Mesendoderm (in vitro differentiated cells): ENCODE measurements around the gene MTERF1.
"Not testable (repeated sequence)": the region's sequence is repeated elsewhere in the genome, so short reads cannot be mapped to it uniquely, and the experiment has no call there.

Experiments
- DNase-seq: peaks from one replicate; pipeline ENCODE4 v3.0.0; 2013
- H2AK5ac ChIP-seq: 2 replicates; pipeline ENCODE4 v1.6.1; 2013; ENCODE audit warnings: low read length, inconsistent platforms
- H2BK120ac ChIP-seq: 2 replicates; pipeline ENCODE4 v1.6.1; 2013; ENCODE audit warnings: low read depth, mild to moderate bottlenecking, low read length, moderate library complexity, mixed read lengths
- H2BK15ac ChIP-seq: replicated peaks from 2 replicates; pipeline ENCODE4 v1.6.1; 2013; ENCODE audit warnings: low read depth, mild to moderate bottlenecking, moderate library complexity
- H2BK5ac ChIP-seq: 2 replicates; pipeline ENCODE4 v1.6.1; 2013; ENCODE audit warnings: low read length, inconsistent platforms
- H3K18ac ChIP-seq: 2 replicates; pipeline ENCODE4 v1.6.1; 2013; ENCODE audit warnings: mild to moderate bottlenecking, low read length, mixed read lengths
- H3K23ac ChIP-seq: one replicate; pipeline ENCODE4 v1.6.1; 2013; ENCODE audit warnings: low read length
- H3K27ac ChIP-seq: 2 replicates; pipeline ENCODE4 v1.5.1; 2013; ENCODE audit warnings: low read depth, mild to moderate bottlenecking, inconsistent platforms, low read length, moderate library complexity
- H3K27me3 ChIP-seq: 2 replicates; pipeline ENCODE4 v1.6.1; 2013; ENCODE audit warnings: low read length, control low read depth, mild to moderate bottlenecking, inconsistent platforms; ENCODE audit not compliant: insufficient read depth, poor library complexity
- H3K36me3 ChIP-seq: 2 replicates; pipeline ENCODE4 v1.6.1; 2013; ENCODE audit warnings: low read length, inconsistent platforms; ENCODE audit not compliant: control insufficient read depth, insufficient read depth
- H3K4ac ChIP-seq: one replicate; pipeline ENCODE4 v1.6.1; 2013; ENCODE audit warnings: low read depth, mild to moderate bottlenecking, low read length, moderate library complexity
- H3K4me1 ChIP-seq: 2 replicates; pipeline ENCODE4 v1.6.1; 2013; ENCODE audit warnings: low read depth, low read length, inconsistent platforms; ENCODE audit not compliant: control insufficient read depth
- H3K4me2 ChIP-seq: 2 replicates; pipeline ENCODE4 v1.6.1; 2013; ENCODE audit warnings: low read length
- H3K4me3 ChIP-seq: 2 replicates; pipeline ENCODE4 v1.5.1; 2013; ENCODE audit warnings: mild to moderate bottlenecking, low read length
- H3K56ac ChIP-seq: one replicate; pipeline ENCODE4 v1.6.1; 2013; ENCODE audit warnings: low read length
- H3K79me1 ChIP-seq: 2 replicates; pipeline ENCODE4 v1.6.1; 2013; ENCODE audit warnings: low read length, inconsistent platforms
- H3K79me2 ChIP-seq: 2 replicates; pipeline ENCODE4 v1.6.1; 2013; ENCODE audit warnings: mild to moderate bottlenecking, low read length; ENCODE audit not compliant: control insufficient read depth, insufficient read depth
- H3K9ac ChIP-seq: 2 replicates; pipeline ENCODE4 v1.6.1; 2013; ENCODE audit warnings: low read length, inconsistent platforms
- H4K5ac ChIP-seq: one replicate; pipeline ENCODE4 v1.6.1; 2013; ENCODE audit warnings: low read length
- H4K8ac ChIP-seq: one replicate; pipeline ENCODE4 v1.6.1; 2013; ENCODE audit warnings: low read depth, mild to moderate bottlenecking, control low read depth, low read length, moderate library complexity
- WGBS: extraction: QIAGEN DNeasy Blood & Tissue Kit; methylation state at CpG from one replicate; pipeline ENCODE4 v1.1.7; 2013; ENCODE audit warnings: low lambda C conversion rate, missing lambda C conversion rate; ENCODE audit not compliant: insufficient coverage; ENCODE audit errors: extremely low coverage; 5-methylcytosine and 5-hydroxymethylcytosine counted together

The MTERF1 gene

DNA sequence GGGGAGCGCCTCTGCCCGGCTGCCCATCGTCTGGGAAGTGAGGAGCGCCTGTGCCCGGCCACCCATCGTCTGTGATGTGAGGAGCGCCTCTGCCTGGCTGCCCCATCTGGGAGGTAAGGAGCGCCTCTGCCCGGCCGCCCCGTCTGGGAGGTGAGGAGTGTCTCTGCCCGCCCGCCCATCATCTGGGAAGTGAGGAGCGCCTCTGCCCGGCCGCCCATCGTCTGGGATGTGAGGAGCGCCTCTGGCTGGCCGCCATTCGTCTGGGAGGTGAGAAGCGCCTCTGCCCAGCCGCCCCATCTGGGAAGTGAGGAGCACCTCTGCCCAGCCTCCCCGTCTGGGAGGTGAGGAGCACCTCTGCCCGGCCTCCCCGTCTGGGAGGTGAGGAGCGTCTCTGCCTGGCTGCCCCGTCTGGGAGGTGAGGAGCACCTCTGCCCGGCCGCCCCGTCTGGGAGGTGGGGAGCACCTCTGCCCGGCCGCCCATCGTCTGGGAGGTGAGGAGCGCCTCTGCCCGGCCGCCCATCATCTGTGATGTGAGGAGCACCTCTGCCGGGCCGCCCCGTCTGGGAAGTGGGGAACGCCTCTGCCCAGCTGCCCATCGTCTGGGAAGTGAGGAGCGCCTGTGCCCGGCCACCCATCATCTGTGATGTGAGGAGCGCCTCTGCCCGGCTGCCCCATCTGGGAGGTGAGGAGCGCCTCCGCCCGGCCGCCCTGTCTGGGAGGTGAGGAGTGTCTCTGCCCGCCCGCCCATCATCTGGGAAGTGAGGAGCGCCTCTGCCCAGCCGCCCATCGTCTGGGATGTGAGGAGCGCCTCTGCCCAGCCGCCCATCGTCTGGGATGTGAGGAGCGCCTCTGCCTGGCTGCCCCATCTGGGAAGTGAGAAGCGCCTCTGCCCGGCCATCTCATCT, 8.0 kb upstream of the MTERF1 start:
- H3K27ac ChIP-seq, DNase-seq, H4K8ac ChIP-seq, H2BK5ac ChIP-seq, H2AK5ac ChIP-seq, H3K18ac ChIP-seq, H3K56ac ChIP-seq, H3K4me3 ChIP-seq, H3K4me1 ChIP-seq, H4K5ac ChIP-seq, H3K79me2 ChIP-seq, H3K23ac ChIP-seq, H3K9ac ChIP-seq, H2BK120ac ChIP-seq, H3K36me3 ChIP-seq, H3K79me1 ChIP-seq, H2BK15ac ChIP-seq, H3K4me2 ChIP-seq, H3K27me3 ChIP-seq, H3K4ac ChIP-seq: not testable (repeated sequence)
- no CpG with 5 or more reads among the region's 60 CpGs for WGBS

DNA sequence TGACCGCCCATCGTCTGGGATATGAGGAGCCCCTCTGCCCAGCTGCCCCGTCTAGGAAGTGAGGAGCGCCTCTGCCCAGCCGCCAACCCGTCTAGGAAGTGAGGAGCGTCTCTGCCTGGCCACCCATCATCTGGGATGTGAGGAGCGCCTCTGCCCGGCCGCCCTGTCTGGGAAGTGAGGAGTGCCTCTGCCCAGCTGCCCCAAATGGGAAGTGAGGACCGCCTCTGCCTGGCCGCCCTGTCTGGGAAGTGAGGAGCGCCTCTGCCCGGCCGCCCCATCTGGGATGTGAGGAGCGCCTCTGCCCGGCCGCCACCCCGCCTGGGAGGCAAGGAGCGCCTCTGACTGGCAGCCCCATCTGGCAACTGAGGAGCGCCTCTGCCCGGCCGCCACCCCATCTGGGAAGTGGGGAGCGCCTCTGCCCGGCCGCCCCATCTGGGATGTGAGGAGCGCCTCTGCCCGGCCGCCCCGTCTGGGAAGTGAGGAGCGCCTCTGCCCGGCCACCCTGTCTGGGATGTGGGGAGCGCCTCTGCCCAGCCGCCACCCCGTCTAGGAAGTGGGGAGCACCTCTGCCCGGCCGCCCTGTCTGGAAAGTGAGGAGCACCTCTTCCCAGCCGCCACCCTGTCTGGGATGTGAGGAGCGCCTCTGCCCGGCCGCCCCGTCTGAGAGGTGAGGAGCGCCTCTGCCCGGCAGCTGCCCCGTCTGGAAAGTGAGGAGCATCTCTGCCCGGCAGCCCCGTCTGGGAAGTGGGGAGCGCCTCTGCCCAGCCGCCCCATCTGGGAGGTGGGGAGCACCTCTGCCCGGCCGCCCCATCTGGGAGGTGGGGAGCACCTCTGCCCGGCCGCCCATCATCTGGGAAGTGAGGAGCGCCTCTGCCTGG, 7.1 kb upstream of the MTERF1 start:
- not testable (repeated sequence) for H3K79me1 ChIP-seq, H3K18ac ChIP-seq, H3K56ac ChIP-seq, H2BK5ac ChIP-seq, H3K4ac ChIP-seq, H3K23ac ChIP-seq, H4K5ac ChIP-seq, H3K4me3 ChIP-seq, H2AK5ac ChIP-seq, H3K27me3 ChIP-seq, H2BK120ac ChIP-seq, H2BK15ac ChIP-seq, H3K9ac ChIP-seq, H3K4me2 ChIP-seq, H4K8ac ChIP-seq, H3K27ac ChIP-seq, H3K36me3 ChIP-seq, H3K79me2 ChIP-seq, H3K4me1 ChIP-seq
- no CpG with 5 or more reads among the region's 54 CpGs for WGBS
- DNase-seq, result peak; percentile 15

DNA sequence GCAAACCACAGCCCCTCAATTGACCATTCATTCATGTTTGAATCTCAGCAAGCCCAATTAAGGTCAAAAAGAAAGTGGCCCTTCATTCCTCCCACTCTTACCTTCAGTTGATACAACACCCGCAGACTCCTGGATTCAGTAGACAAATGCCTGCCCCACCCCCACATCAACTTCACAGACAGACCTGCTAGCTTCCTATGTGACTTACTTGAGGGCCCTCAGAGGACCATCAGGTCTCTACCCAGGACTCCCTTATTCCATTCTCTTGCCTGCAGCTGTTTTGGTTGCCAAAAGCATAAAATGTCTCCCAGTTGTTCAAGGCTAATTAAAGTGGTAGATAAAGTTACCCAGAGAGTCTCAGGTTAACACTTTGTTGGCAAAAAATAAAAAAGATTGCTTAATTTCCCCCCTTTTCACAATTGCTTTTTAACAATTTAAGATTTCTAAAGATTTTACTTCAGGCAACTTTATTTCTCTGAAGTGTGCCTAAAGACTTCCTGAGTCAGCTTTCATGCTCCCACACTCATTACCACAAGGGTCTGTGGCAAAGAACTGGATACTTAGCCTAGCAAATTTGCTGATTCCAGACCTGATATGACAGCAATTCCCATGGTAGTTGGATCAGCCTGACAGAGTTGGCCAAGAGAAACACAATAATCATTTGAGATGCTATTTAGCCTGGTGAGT, 3.3 kb upstream of the MTERF1 start:
- Histone ChIP-seq H4K5ac (no peak overlapping the region), H2AK5ac (no peak overlapping the region), H4K8ac (no peak overlapping the region), H3K79me2 (peaks cover 4% of the 10 kb centered on the region), H3K36me3 (no peaks in the 10 kb centered on the region), H3K4me3 (no peak overlapping the region), H3K27me3 (no peaks in the 10 kb centered on the region), H3K9ac (no peak overlapping the region), H3K4ac (no peak overlapping the region), H3K79me1 (peaks cover 4% of the 10 kb centered on the region), H3K18ac (no peak overlapping the region), H3K27ac (no peak overlapping the region), H2BK5ac (no peak overlapping the region), H3K23ac (no peak overlapping the region), H2BK120ac (no peak overlapping the region), H3K4me1 (no peaks in the 10 kb centered on the region), H3K56ac (no peak overlapping the region), H3K4me2 (no peak overlapping the region), H2BK15ac (no peak overlapping the region)
- no CpG with 5 or more reads among the region's 1 CpG for WGBS
- DNase-seq, result no peak

DNA sequence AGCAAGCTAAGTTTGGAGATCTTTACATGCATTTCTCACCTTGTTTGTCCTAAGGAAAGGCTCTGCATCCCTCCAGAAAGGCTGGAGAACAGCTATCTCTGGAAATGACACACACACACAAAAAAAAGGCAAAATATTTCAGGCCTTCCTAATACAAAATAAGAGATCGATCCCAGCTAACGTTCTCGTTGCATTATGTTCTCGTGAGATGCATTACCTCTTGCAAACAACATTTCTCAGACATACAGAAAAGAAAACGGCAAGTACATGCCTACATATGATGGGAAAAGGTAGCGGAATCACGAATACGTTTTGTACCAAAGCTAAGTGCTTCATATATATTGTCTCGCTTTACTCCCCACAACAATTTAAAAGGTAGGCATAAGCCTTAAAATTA, 488 bp downstream of the MTERF1 start:
- H4K8ac ChIP-seq, result no peak overlapping the region
- H2BK5ac ChIP-seq, result no peak overlapping the region
- H3K4me1 ChIP-seq, result no peaks in the 10 kb centered on the region
- peak overlapping the region; percentile 75 for H3K4me2 ChIP-seq
- peaks cover 5% of the 10 kb centered on the region for H3K79me2 ChIP-seq
- H4K5ac ChIP-seq, result peak overlapping the region; percentile 27
- H3K4ac ChIP-seq, result no peak overlapping the region
- H2AK5ac ChIP-seq, result no peak overlapping the region
- H3K36me3 ChIP-seq, result no peaks in the 10 kb centered on the region
- H3K27me3 ChIP-seq, result no peaks in the 10 kb centered on the region
- no CpG with 5 or more reads among the region's 9 CpGs for WGBS
- H3K27ac ChIP-seq, result no peak overlapping the region
- peaks cover 11% of the 10 kb centered on the region for H3K79me1 ChIP-seq
- H3K23ac ChIP-seq, result no peak overlapping the region
- H3K56ac ChIP-seq, result peak overlapping the region; percentile 93
- no peak overlapping the region for H3K18ac ChIP-seq
- no peak overlapping the region for H2BK120ac ChIP-seq
- H3K9ac ChIP-seq, result peak overlapping the region; percentile 84
- DNase-seq, result no peak
- peak overlapping the region; percentile 93 for H3K4me3 ChIP-seq
- no peak overlapping the region for H2BK15ac ChIP-seq

DNA sequence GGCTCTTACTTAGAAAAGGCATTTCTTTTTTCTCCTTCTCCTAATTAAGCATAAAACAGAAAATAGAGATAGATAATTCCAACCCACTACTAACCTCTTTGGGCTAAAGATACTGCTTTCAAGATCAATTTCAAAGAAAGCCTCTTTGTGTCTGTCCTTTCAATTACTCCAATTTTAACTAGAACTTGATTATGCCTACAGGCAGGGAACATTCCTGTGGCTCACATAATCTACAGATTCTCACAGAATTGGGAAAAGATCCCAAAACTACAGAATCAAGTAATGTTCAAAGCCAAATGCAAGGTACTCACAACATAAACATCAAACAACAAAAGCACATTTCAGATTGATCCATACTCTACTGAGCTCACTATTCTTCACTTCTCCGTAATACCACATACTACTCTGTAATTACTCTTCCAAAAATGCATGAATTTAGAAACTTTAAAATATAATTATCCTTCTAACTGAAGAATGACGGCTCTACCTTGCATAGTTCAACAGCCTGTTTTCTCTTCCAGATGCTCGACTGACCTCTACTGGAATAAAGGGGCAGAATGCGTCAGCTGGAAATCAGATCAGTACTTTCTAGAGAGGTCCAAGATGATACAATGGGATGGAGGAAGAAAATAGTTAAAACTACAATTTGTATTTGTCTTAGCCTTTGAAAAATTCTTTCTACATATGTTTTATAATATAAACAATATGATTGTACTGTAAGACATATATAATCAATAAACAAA, 3.9 kb downstream of the MTERF1 start:
- no peaks in the 10 kb centered on the region for H3K4me1 ChIP-seq
- no peak overlapping the region for H2BK15ac ChIP-seq
- no peak overlapping the region for H3K4me2 ChIP-seq
- H4K8ac ChIP-seq, result no peak overlapping the region
- H3K79me2 ChIP-seq, result peaks cover 5% of the 10 kb centered on the region
- H3K4ac ChIP-seq, result no peak overlapping the region
- no peak overlapping the region for H3K23ac ChIP-seq
- H3K9ac ChIP-seq, result no peak overlapping the region
- H3K4me3 ChIP-seq, result no peak overlapping the region
- no peak overlapping the region for H3K18ac ChIP-seq
- no peak overlapping the region for H2BK120ac ChIP-seq
- H2BK5ac ChIP-seq, result no peak overlapping the region
- H3K56ac ChIP-seq, result no peak overlapping the region
- no peak overlapping the region for H3K27ac ChIP-seq
- peaks cover 13% of the 10 kb centered on the region for H3K79me1 ChIP-seq
- 100% methylated on average over 1 of the region's 4 CpGs for WGBS
- peak; percentile 4 for DNase-seq
- H3K27me3 ChIP-seq, result no peaks in the 10 kb centered on the region
- no peaks in the 10 kb centered on the region for H3K36me3 ChIP-seq
- no peak overlapping the region for H4K5ac ChIP-seq
- no peak overlapping the region for H2AK5ac ChIP-seq
